ENCODE results near the gene PRKG1.
A peak's percentile ranks its signal among the peaks of the same experiment; 100 is the strongest.

The PRKG1 gene

GRCh38 chr10:52066383-52066782 is 992.1 kb downstream of the PRKG1 start:
- Histone ChIP-seq H2BK12ac (ENCODE audit: low read length) (no peak overlapping the region), H3K79me2 (ENCODE audit: control insufficient read depth, insufficient read depth, low read length, poor library complexity) (no peaks in the 10 kb centered on the region), H3K9ac (ENCODE audit: low read length) (no peak overlapping the region), H3K9me3 (ENCODE audit: insufficient read depth, low read depth, low read length) (peaks cover 4% of the 10 kb centered on the region), H3K27me3 (ENCODE audit: insufficient read depth, low read length) (no peaks in the 10 kb centered on the region), H3K4ac (ENCODE audit: low read depth, low read length) (no peak overlapping the region), H3K4me2 (ENCODE audit: low read length) (no peak overlapping the region), H3K4me3 (ENCODE audit: low read depth, low read length) (no peak overlapping the region), H3K18ac (ENCODE audit: low read length) (no peak overlapping the region), H4K12ac (ENCODE audit: low read depth, low read length) (no peak overlapping the region), H4K91ac (ENCODE audit: low read depth, low read length) (no peak overlapping the region), H3K4me1 (ENCODE audit: control insufficient read depth in 1 of 2, insufficient read depth in 2 of 2, low read length in 2 of 2) (no peaks in the 10 kb centered on the region), H2AFZ (ENCODE audit: insufficient read depth, low read length, poor library complexity) (no peak overlapping the region), H2BK120ac (ENCODE audit: insufficient read depth, low read length, poor library complexity) (no peak overlapping the region), H3K27ac (ENCODE audit: low read depth, low read length) (no peak overlapping the region), H2BK5ac (ENCODE audit: low read depth, low read length, poor library complexity) (no peak overlapping the region), H3K79me1 (ENCODE audit: low read length) (no peaks in the 10 kb centered on the region), H2AK5ac (ENCODE audit: low read length) (no peak overlapping the region), H3K36me3 (ENCODE audit: control insufficient read depth in 1 of 2, insufficient read depth in 2 of 2, low read length in 2 of 2) (no peaks in the 10 kb centered on the region), H3K14ac (ENCODE audit: low read length) (no peak overlapping the region), H4K8ac (ENCODE audit: low read depth, low read length) (no peak overlapping the region), H3K23ac (ENCODE audit: low read length) (no peak overlapping the region)
- no CpG with 5 or more reads among the region's 6 CpGs for WGBS (ENCODE audit: extremely low coverage, insufficient coverage, insufficient read length)
- DNase-seq: peak in 1 of 2 donors; percentile 14

GRCh38 chr10:52068485-52068884 is 994.2 kb downstream of the PRKG1 start:
- Histone ChIP-seq H4K8ac (ENCODE audit: low read depth, low read length) (no peak overlapping the region), H3K79me1 (ENCODE audit: low read length) (no peaks in the 10 kb centered on the region), H3K27ac (ENCODE audit: low read depth, low read length) (no peak overlapping the region), H3K79me2 (ENCODE audit: control insufficient read depth, insufficient read depth, low read length, poor library complexity) (no peaks in the 10 kb centered on the region), H2AK5ac (ENCODE audit: low read length) (no peak overlapping the region), H4K91ac (ENCODE audit: low read depth, low read length) (no peak overlapping the region), H3K9me3 (ENCODE audit: insufficient read depth, low read depth, low read length) (peaks cover 4% of the 10 kb centered on the region), H2BK120ac (ENCODE audit: insufficient read depth, low read length, poor library complexity) (no peak overlapping the region), H3K36me3 (ENCODE audit: control insufficient read depth in 1 of 2, insufficient read depth in 2 of 2, low read length in 2 of 2) (no peaks in the 10 kb centered on the region), H3K4me3 (ENCODE audit: low read depth, low read length) (no peak overlapping the region), H2BK5ac (ENCODE audit: low read depth, low read length, poor library complexity) (no peak overlapping the region), H3K4ac (ENCODE audit: low read depth, low read length) (no peak overlapping the region), H3K18ac (ENCODE audit: low read length) (no peak overlapping the region), H3K4me1 (ENCODE audit: control insufficient read depth in 1 of 2, insufficient read depth in 2 of 2, low read length in 2 of 2) (no peaks in the 10 kb centered on the region), H2BK12ac (ENCODE audit: low read length) (no peak overlapping the region), H3K27me3 (ENCODE audit: insufficient read depth, low read length) (no peaks in the 10 kb centered on the region), H3K9ac (ENCODE audit: low read length) (no peak overlapping the region), H4K12ac (ENCODE audit: low read depth, low read length) (no peak overlapping the region), H3K14ac (ENCODE audit: low read length) (no peak overlapping the region), H2AFZ (ENCODE audit: insufficient read depth, low read length, poor library complexity) (no peak overlapping the region), H3K4me2 (ENCODE audit: low read length) (no peak overlapping the region), H3K23ac (ENCODE audit: low read length) (no peak overlapping the region)
- WGBS (ENCODE audit: extremely low coverage, insufficient coverage, insufficient read length): no CpG with 5 or more reads among the region's 1 CpG
- DNase-seq: no peak

- Histone ChIP-seq H3K4me1 (ENCODE audit: control insufficient read depth in 1 of 2, insufficient read depth in 2 of 2, low read length in 2 of 2) (no peaks in the 10 kb centered on the region), H2BK120ac (ENCODE audit: insufficient read depth, low read length, poor library complexity) (no peak overlapping the region), H3K27ac (ENCODE audit: low read depth, low read length) (no peak overlapping the region), H3K79me2 (ENCODE audit: control insufficient read depth, insufficient read depth, low read length, poor library complexity) (no peaks in the 10 kb centered on the region), H2BK12ac (ENCODE audit: low read length) (no peak overlapping the region), H3K36me3 (ENCODE audit: control insufficient read depth in 1 of 2, insufficient read depth in 2 of 2, low read length in 2 of 2) (no peaks in the 10 kb centered on the region), H3K4ac (ENCODE audit: low read depth, low read length) (no peak overlapping the region), H3K27me3 (ENCODE audit: insufficient read depth, low read length) (no peaks in the 10 kb centered on the region), H3K23ac (ENCODE audit: low read length) (no peak overlapping the region), H3K9me3 (ENCODE audit: insufficient read depth, low read depth, low read length) (no peaks in the 10 kb centered on the region), H2AK5ac (ENCODE audit: low read length) (no peak overlapping the region), H4K91ac (ENCODE audit: low read depth, low read length) (no peak overlapping the region), H2BK5ac (ENCODE audit: low read depth, low read length, poor library complexity) (no peak overlapping the region), H3K9ac (ENCODE audit: low read length) (no peak overlapping the region), H3K18ac (ENCODE audit: low read length) (no peak overlapping the region), H4K8ac (ENCODE audit: low read depth, low read length) (no peak overlapping the region), H2AFZ (ENCODE audit: insufficient read depth, low read length, poor library complexity) (no peak overlapping the region), H3K79me1 (ENCODE audit: low read length) (no peaks in the 10 kb centered on the region), H4K12ac (ENCODE audit: low read depth, low read length) (no peak overlapping the region), H3K14ac (ENCODE audit: low read length) (no peak overlapping the region), H3K4me2 (ENCODE audit: low read length) (no peak overlapping the region), H3K4me3 (ENCODE audit: low read depth, low read length) (no peak overlapping the region)
- no peak for DNase-seq
- WGBS (ENCODE audit: extremely low coverage, insufficient coverage, insufficient read length): no CpG with 5 or more reads among the region's 7 CpGs
Observed at GRCh38 chr10:52071814-52072213, 997.5 kb downstream of the PRKG1 start.

- H3K4me1 ChIP-seq (ENCODE audit: control insufficient read depth in 1 of 2, insufficient read depth in 2 of 2, low read length in 2 of 2): no peaks in the 10 kb centered on the region
- no peak overlapping the region for H3K27ac ChIP-seq (ENCODE audit: low read depth, low read length)
- no peaks in the 10 kb centered on the region for H3K36me3 ChIP-seq (ENCODE audit: control insufficient read depth in 1 of 2, insufficient read depth in 2 of 2, low read length in 2 of 2)
- no peaks in the 10 kb centered on the region for H3K9me3 ChIP-seq (ENCODE audit: insufficient read depth, low read depth, low read length)
- no peak overlapping the region for H3K18ac ChIP-seq (ENCODE audit: low read length)
- no peak overlapping the region for H2BK120ac ChIP-seq (ENCODE audit: insufficient read depth, low read length, poor library complexity)
- no peaks in the 10 kb centered on the region for H3K79me2 ChIP-seq (ENCODE audit: control insufficient read depth, insufficient read depth, low read length, poor library complexity)
- no CpG with 5 or more reads among the region's 3 CpGs for whole genome bisulfite sequencing (ENCODE audit: extremely low coverage, insufficient coverage, insufficient read length)
- H4K91ac ChIP-seq (ENCODE audit: low read depth, low read length): no peak overlapping the region
- no peak overlapping the region for H2AK5ac ChIP-seq (ENCODE audit: low read length)
- H3K23ac ChIP-seq (ENCODE audit: low read length): no peak overlapping the region
- H2BK12ac ChIP-seq (ENCODE audit: low read length): no peak overlapping the region
- no peak overlapping the region for H3K14ac ChIP-seq (ENCODE audit: low read length)
- no peak overlapping the region for H4K12ac ChIP-seq (ENCODE audit: low read depth, low read length)
- H3K27me3 ChIP-seq (ENCODE audit: insufficient read depth, low read length): no peaks in the 10 kb centered on the region
- H3K4me3 ChIP-seq (ENCODE audit: low read depth, low read length): no peak overlapping the region
- no peak for DNase-seq
- H3K4ac ChIP-seq (ENCODE audit: low read depth, low read length): no peak overlapping the region
- no peak overlapping the region for H4K8ac ChIP-seq (ENCODE audit: low read depth, low read length)
- H3K4me2 ChIP-seq (ENCODE audit: low read length): no peak overlapping the region
- H3K9ac ChIP-seq (ENCODE audit: low read length): no peak overlapping the region
- H2BK5ac ChIP-seq (ENCODE audit: low read depth, low read length, poor library complexity): no peak overlapping the region
- no peak overlapping the region for H2AFZ ChIP-seq (ENCODE audit: insufficient read depth, low read length, poor library complexity)
- H3K79me1 ChIP-seq (ENCODE audit: low read length): no peaks in the 10 kb centered on the region
Observed at GRCh38 chr10:52074505-52075026, 1000.3 kb downstream of the PRKG1 start.

Measured in trophoblast cell (in vitro differentiated cells and primary cell).